Gastroesophageal sphincter (tissue), 3 donors: ENCODE data around the gene AP1S1.

ENCODE experiments used
- CTCF ChIP-seq, 4 experiments: fragments of 200-600 bp in 2 of 4; fragments of 450-650 bp in 2 of 4; sonication (generic) in 1 of 4; IDR thresholded peaks; one replicate each; pipeline ENCODE4 v1.5.1; 2017 to 2019; ENCODE audit warnings: antibody characterized with exemption in 4 of 4, mild to moderate bottlenecking in 2 of 4, moderate library complexity in 2 of 4
- POLR2A ChIP-seq, 2 donors: fragments of 450-650 bp; IDR thresholded peaks; one replicate each; pipeline ENCODE4 v1.6.1; 2017; ENCODE audit warnings: antibody characterized with exemption in 2 of 2, mild to moderate bottlenecking in 2 of 2, moderate library complexity in 1 of 2

GRCh38 chr7:101172854-101173751 lies 18.8 kb downstream of the AP1S1 start:
- TF ChIP-seq POLR2A (IDR thresholded peaks at IDR 0.05) (no peak), CTCF (IDR thresholded peaks at IDR 0.05) (no peak)
